DOHH2 (cell line): ENCODE results near the gene KCNN4.
"Not testable (repeated sequence)": the region's sequence is repeated elsewhere in the genome, so short reads cannot be mapped to it uniquely, and the experiment has no call there.

ENCODE experiments used
- H3F3A ChIP-seq: fragments of 200-600 bp; sonication (generic), shearing (Covaris generic); 2 replicates; pipeline ENCODE4 v1.6.0; 2016; ENCODE audit warnings: antibody characterized with exemption, mild to moderate bottlenecking; ENCODE audit not compliant: control insufficient read depth, insufficient read depth
- H3K27ac ChIP-seq: fragments of 200-600 bp; sonication (generic); 2 replicates; pipeline ENCODE4 v1.5.1; 2014; ENCODE audit warnings: low read depth, mild to moderate bottlenecking, low read length, moderate library complexity
- H3K27me3 ChIP-seq: fragments of 200-600 bp; sonication (generic); 2 replicates; pipeline ENCODE4 v1.6.1; 2014; ENCODE audit warnings: mild to moderate bottlenecking, low read length, mixed read lengths; ENCODE audit not compliant: control insufficient read depth
- H3K36me3 ChIP-seq: fragments of 200-600 bp; sonication (generic); 2 replicates; pipeline ENCODE4 v1.6.1; 2014; ENCODE audit warnings: mild to moderate bottlenecking, low read length, moderate library complexity, mixed read lengths; ENCODE audit not compliant: control insufficient read depth
- H3K4me1 ChIP-seq: fragments of 200-600 bp; sonication (generic); 2 replicates; pipeline ENCODE4 v1.6.1; 2014; ENCODE audit warnings: mild to moderate bottlenecking, low read length, mixed read lengths; ENCODE audit not compliant: control insufficient read depth
- H3K4me2 ChIP-seq: fragments of 200-600 bp; sonication (generic); 2 replicates; pipeline ENCODE4 v1.6.0; 2014; ENCODE audit warnings: mild to moderate bottlenecking, low read length, moderate library complexity
- H3K4me3 ChIP-seq: fragments of 200-600 bp; sonication (generic); 2 replicates; pipeline ENCODE4 v1.5.1; 2014; ENCODE audit warnings: mild to moderate bottlenecking, low read length, mixed read lengths
- H3K79me2 ChIP-seq: fragments of 200-600 bp; sonication (generic); 2 replicates; pipeline ENCODE4 v1.6.1; 2014; ENCODE audit warnings: mild to moderate bottlenecking, low read length, mixed read lengths; ENCODE audit not compliant: control insufficient read depth
- H3K9me2 ChIP-seq: fragments of 200-600 bp; sonication (generic); replicated peaks from 2 replicates; pipeline ENCODE4 v1.6.1; 2014; ENCODE audit warnings: mild to moderate bottlenecking, low read length, mixed read lengths; ENCODE audit not compliant: control insufficient read depth
- H3K9me3 ChIP-seq: fragments of 200-600 bp; sonication (generic); 2 replicates; pipeline ENCODE4 v1.6.1; 2014; ENCODE audit warnings: antibody characterized with exemption, low read length, mixed read lengths; ENCODE audit not compliant: control insufficient read depth, insufficient read depth
- H4K20me1 ChIP-seq: fragments of 200-600 bp; sonication (generic); 2 replicates; pipeline ENCODE4 v1.6.0; 2014; ENCODE audit warnings: low read depth, mild to moderate bottlenecking, antibody characterized with exemption, low read length, moderate library complexity; ENCODE audit not compliant: control insufficient read depth, insufficient read depth
- CTCF ChIP-seq: fragments of 200-600 bp; sonication (generic); IDR thresholded peaks from one replicate; pipeline ENCODE4 v1.5.1; 2014; ENCODE audit warnings: antibody characterized with exemption, mild to moderate bottlenecking, low read depth, low read length; ENCODE audit not compliant: poor library complexity, severe bottlenecking
- EZH2phosphoT487 ChIP-seq: fragments of 200-600 bp; sonication (generic); IDR thresholded peaks from 2 replicates; pipeline ENCODE4 v1.6.1; 2017; ENCODE audit warnings: borderline replicate concordance, mild to moderate bottlenecking, antibody characterized with exemption, low read length, moderate library complexity, mixed read lengths

Gene KCNN4

GRCh38 chr19:43775299-43775890 is 5.4 kb downstream of the KCNN4 start:
- H3K4me2 ChIP-seq = no peak overlapping the region
- no peaks in the 10 kb centered on the region for H3K9me2 ChIP-seq
- no peaks in the 10 kb centered on the region for H3K27me3 ChIP-seq
- H3K27ac ChIP-seq = no peak overlapping the region
- H3K79me2 ChIP-seq = peaks cover 47% of the 10 kb centered on the region
- TF ChIP-seq CTCF (no peak), EZH2phosphoT487 (no peak)
- peaks cover 44% of the 10 kb centered on the region for H3K4me1 ChIP-seq
- H3K36me3 ChIP-seq = peaks cover 71% of the 10 kb centered on the region
- no peak overlapping the region for H3K4me3 ChIP-seq
- no peaks in the 10 kb centered on the region for H4K20me1 ChIP-seq
- peaks cover 18% of the 10 kb centered on the region for H3F3A ChIP-seq
- no peaks in the 10 kb centered on the region for H3K9me3 ChIP-seq

GRCh38 chr19:43774940-43775258 is 5.9 kb downstream of the KCNN4 start:
- H3K4me2 ChIP-seq, H3K9me2 ChIP-seq, H4K20me1 ChIP-seq, H3K4me3 ChIP-seq, H3K9me3 ChIP-seq, H3K27ac ChIP-seq, H3K27me3 ChIP-seq: not testable (repeated sequence)
- H3K79me2 ChIP-seq = peaks cover 42% of the 10 kb centered on the region
- peaks cover 18% of the 10 kb centered on the region for H3F3A ChIP-seq
- H3K4me1 ChIP-seq = peaks cover 44% of the 10 kb centered on the region
- peaks cover 76% of the 10 kb centered on the region for H3K36me3 ChIP-seq

DNA sequence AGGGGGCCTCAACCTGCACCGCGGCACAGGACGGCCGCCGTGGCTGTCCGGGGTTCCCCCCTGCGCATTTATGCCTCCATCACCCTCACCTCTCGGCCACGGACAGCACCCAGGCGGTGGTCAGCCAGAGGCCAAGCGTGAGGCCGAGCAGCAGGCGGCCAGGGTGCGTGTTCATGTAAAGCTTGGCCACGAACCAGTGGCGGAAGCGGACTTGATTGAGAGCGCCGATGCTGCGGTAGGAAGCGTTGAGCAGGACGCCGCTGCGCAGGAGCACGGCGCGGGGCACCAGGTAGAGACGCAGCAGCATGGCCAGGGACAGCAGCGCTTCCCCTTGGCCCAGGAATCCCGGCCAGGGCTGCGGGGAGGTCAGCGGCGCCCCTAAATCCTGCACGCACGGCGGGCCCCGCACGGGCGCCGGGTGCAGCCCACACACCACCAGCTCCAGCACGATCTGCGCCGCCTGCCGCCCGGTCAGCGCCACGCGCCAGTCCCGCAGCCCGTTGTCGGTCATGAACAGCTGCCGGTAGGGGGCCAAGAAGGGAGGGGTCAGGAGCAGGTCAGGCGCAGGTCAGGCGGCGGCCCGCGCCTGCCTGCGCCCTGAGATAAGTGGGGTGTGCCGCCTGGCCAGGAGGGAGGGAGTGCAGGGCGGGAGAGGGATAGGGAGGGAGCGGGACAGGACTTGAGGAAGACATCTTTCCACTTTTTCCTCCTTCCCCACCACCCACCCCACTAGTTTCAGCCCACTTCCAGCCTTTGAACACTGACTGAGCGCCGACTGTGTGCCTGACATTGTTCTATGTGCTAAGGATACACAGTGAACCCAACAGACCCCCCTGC is 6.5 kb downstream of the KCNN4 start:
- no peaks in the 10 kb centered on the region for H3K9me2 ChIP-seq
- H3K9me3 ChIP-seq = no peaks in the 10 kb centered on the region
- H3K36me3 ChIP-seq = peaks cover 77% of the 10 kb centered on the region
- no peak overlapping the region for H3K4me3 ChIP-seq
- peaks cover 18% of the 10 kb centered on the region for H3F3A ChIP-seq
- TF ChIP-seq CTCF = no peak
- no peak for TF ChIP-seq EZH2phosphoT487
- no peaks in the 10 kb centered on the region for H3K27me3 ChIP-seq
- no peak overlapping the region for H3K4me2 ChIP-seq
- peaks cover 37% of the 10 kb centered on the region for H3K79me2 ChIP-seq
- H4K20me1 ChIP-seq = no peaks in the 10 kb centered on the region
- peaks cover 39% of the 10 kb centered on the region for H3K4me1 ChIP-seq
- H3K27ac ChIP-seq = no peak overlapping the region

- no peak overlapping the region for H3K27ac ChIP-seq
- H3K4me3 ChIP-seq = no peak overlapping the region
- no peaks in the 10 kb centered on the region for H4K20me1 ChIP-seq
- TF ChIP-seq EZH2phosphoT487 (no peak), CTCF (no peak)
- H3K9me3 ChIP-seq = no peaks in the 10 kb centered on the region
- no peak overlapping the region for H3K4me2 ChIP-seq
- H3K36me3 ChIP-seq = peaks cover 78% of the 10 kb centered on the region
- H3K4me1 ChIP-seq = peaks cover 33% of the 10 kb centered on the region
- no peaks in the 10 kb centered on the region for H3K9me2 ChIP-seq
- H3K79me2 ChIP-seq = peaks cover 31% of the 10 kb centered on the region
- no peaks in the 10 kb centered on the region for H3K27me3 ChIP-seq
- H3F3A ChIP-seq = peaks cover 16% of the 10 kb centered on the region
These were observed 7.1 kb downstream of the KCNN4 start for GRCh38 chr19:43773725-43774102.
